ENCODE data around the gene C4orf50.
A peak's percentile ranks its signal among the peaks of the same experiment; 100 is the strongest.

C4orf50 gene

DNA sequence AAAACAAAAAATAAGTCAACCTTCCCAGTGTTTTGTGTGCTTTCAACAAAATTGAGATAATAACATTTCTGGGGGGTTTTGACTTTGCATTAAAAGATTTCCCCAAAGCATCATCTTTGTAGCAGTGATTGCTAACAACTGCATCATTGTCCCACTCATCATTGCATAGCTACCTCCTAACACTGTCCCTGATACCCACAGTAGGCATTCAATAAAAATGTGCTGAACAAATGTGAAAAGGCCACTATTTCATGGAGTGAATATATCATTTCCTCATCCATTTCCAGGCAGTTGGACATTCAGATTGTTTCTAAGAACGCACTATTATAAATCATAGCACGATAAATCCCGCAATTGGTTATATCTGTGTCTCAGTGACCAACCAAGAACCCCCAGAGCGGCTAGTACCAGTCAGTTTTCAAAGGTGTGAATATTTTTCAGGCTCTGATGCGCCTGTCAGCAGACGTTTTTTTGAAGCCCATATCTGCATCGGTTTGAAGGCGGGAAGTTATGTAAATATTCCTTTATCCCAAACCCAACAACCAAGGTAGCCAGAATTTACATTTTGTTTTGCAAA is 89.3 kb downstream of the C4orf50 start:
- no peak overlapping the region for H3K27ac ChIP-seq (replicated peaks)
- no peak for DNase-seq (ENCODE audit: low read depth in 1 of 2, low spot score in 1 of 2)
- H3K27me3 ChIP-seq (ENCODE audit: insufficient read depth, poor library complexity, severe bottlenecking): no peaks in the 10 kb centered on the region
- TF ChIP-seq, protein P1, sequence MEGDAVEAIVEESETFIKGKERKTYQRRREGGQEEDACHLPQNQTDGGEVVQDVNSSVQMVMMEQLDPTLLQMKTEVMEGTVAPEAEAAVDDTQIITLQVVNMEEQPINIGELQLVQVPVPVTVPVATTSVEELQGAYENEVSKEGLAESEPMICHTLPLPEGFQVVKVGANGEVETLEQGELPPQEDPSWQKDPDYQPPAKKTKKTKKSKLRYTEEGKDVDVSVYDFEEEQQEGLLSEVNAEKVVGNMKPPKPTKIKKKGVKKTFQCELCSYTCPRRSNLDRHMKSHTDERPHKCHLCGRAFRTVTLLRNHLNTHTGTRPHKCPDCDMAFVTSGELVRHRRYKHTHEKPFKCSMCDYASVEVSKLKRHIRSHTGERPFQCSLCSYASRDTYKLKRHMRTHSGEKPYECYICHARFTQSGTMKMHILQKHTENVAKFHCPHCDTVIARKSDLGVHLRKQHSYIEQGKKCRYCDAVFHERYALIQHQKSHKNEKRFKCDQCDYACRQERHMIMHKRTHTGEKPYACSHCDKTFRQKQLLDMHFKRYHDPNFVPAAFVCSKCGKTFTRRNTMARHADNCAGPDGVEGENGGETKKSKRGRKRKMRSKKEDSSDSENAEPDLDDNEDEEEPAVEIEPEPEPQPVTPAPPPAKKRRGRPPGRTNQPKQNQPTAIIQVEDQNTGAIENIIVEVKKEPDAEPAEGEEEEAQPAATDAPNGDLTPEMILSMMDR (IDR thresholded peaks at IDR 0.05; ENCODE audit: insufficient read depth, low read length): no peak
- TF ChIP-seq POLR2AphosphoS5 (IDR thresholded peaks at IDR 0.05; ENCODE audit: low read depth): no peak
- TF ChIP-seq GABPA (IDR thresholded peaks at IDR 0.05; ENCODE audit: low read depth): no peak
- TF ChIP-seq, protein P2, sequence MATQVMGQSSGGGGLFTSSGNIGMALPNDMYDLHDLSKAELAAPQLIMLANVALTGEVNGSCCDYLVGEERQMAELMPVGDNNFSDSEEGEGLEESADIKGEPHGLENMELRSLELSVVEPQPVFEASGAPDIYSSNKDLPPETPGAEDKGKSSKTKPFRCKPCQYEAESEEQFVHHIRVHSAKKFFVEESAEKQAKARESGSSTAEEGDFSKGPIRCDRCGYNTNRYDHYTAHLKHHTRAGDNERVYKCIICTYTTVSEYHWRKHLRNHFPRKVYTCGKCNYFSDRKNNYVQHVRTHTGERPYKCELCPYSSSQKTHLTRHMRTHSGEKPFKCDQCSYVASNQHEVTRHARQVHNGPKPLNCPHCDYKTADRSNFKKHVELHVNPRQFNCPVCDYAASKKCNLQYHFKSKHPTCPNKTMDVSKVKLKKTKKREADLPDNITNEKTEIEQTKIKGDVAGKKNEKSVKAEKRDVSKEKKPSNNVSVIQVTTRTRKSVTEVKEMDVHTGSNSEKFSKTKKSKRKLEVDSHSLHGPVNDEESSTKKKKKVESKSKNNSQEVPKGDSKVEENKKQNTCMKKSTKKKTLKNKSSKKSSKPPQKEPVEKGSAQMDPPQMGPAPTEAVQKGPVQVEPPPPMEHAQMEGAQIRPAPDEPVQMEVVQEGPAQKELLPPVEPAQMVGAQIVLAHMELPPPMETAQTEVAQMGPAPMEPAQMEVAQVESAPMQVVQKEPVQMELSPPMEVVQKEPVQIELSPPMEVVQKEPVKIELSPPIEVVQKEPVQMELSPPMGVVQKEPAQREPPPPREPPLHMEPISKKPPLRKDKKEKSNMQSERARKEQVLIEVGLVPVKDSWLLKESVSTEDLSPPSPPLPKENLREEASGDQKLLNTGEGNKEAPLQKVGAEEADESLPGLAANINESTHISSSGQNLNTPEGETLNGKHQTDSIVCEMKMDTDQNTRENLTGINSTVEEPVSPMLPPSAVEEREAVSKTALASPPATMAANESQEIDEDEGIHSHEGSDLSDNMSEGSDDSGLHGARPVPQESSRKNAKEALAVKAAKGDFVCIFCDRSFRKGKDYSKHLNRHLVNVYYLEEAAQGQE (IDR thresholded peaks at IDR 0.05; ENCODE audit: insufficient replicate concordance, low read depth): no peak
- no peak for TF ChIP-seq SPI1 (IDR thresholded peaks at IDR 0.05; ENCODE audit: borderline replicate concordance, low read depth)
- H3K4me3 ChIP-seq (replicated peaks; ENCODE audit: insufficient read depth, low read length): no peak overlapping the region

DNA sequence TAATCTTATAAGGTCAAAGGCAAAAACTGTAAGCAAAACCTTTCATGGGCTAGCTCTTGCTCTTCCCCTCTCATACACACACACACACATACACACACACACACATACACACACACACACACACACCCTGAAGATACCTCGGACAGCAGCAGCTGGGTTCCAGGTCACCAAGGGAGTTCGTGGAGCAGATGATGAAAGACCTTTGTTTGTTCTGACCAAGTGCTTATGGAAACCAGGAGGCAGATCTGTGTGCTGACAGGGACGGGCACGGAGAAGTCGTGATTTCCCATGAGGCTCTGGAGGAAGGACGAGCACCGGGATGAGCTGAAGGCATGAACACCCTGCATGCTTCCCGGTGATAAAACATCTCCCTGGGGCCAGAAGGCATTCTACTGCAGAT is 90.0 kb downstream of the C4orf50 start:
- DNase-seq (ENCODE audit: low read depth in 1 of 2, low spot score in 1 of 2): no peak
- no peak overlapping the region for H3K27ac ChIP-seq (replicated peaks)
- no peak for TF ChIP-seq POLR2AphosphoS5 (IDR thresholded peaks at IDR 0.05; ENCODE audit: low read depth)
- TF ChIP-seq SPI1 (IDR thresholded peaks at IDR 0.05; ENCODE audit: borderline replicate concordance, low read depth): no peak
- no peak for TF ChIP-seq GABPA (IDR thresholded peaks at IDR 0.05; ENCODE audit: low read depth)
- TF ChIP-seq, protein P1 (IDR thresholded peaks at IDR 0.05; ENCODE audit: insufficient read depth, low read length): no peak
- TF ChIP-seq, protein P2 (IDR thresholded peaks at IDR 0.05; ENCODE audit: insufficient replicate concordance, low read depth): peak; percentile 21
- H3K27me3 ChIP-seq (ENCODE audit: insufficient read depth, poor library complexity, severe bottlenecking): no peaks in the 10 kb centered on the region
- no peak overlapping the region for H3K4me3 ChIP-seq (replicated peaks; ENCODE audit: insufficient read depth, low read length)

DNA sequence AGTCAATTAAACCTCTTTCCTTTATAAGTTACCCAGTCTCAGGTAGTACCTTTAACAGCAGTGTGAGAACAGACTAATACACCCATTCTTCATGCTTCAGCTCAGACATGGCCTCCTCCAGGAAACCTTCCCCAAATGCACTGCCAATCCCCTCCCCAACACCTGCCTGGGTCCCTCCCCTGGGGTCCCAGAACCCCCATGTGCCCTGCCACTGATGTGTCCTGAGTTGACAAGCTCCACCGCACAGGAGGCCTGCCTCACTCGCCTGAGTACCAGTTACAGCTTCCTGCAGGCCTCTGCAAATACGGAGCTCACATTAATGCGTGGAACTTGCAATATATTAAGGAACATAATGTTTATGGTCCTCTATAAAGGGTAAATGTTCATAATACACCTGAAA is 90.5 kb downstream of the C4orf50 start:
- TF ChIP-seq, protein P1 (IDR thresholded peaks at IDR 0.05; ENCODE audit: insufficient read depth, low read length): no peak
- TF ChIP-seq POLR2AphosphoS5 (IDR thresholded peaks at IDR 0.05; ENCODE audit: low read depth) (no peak), SPI1 (IDR thresholded peaks at IDR 0.05; ENCODE audit: borderline replicate concordance, low read depth) (no peak), GABPA (IDR thresholded peaks at IDR 0.05; ENCODE audit: low read depth) (no peak)
- H3K27ac ChIP-seq (replicated peaks): no peak overlapping the region
- no peak overlapping the region for H3K4me3 ChIP-seq (replicated peaks; ENCODE audit: insufficient read depth, low read length)
- DNase-seq (ENCODE audit: low read depth in 1 of 2, low spot score in 1 of 2): no peak
- H3K27me3 ChIP-seq (ENCODE audit: insufficient read depth, poor library complexity, severe bottlenecking): no peaks in the 10 kb centered on the region

DNA sequence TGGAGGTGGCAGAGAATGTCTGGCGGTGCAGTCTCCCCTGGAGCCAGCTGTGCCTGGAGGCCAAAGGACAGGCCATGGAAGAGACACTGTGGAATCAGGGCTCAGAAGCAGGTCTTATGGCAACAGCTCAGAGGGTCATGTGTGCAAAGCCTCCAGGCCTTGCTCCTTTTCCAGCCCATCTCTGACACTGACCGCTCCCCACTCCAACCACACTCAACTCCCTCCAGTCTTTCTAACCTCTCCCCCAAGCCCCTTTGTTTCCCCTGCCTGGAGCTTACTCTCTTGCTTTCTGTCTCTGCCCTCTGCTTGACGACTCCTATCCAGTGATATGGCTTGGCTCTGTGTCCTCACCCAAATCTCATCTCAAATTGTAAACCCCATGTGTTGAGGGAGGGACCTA is 91.1 kb downstream of the C4orf50 start:
- Histone ChIP-seq H3K27ac (replicated peaks) (no peak overlapping the region), H3K4me3 (replicated peaks; ENCODE audit: insufficient read depth, low read length) (no peak overlapping the region), H3K27me3 (ENCODE audit: insufficient read depth, poor library complexity, severe bottlenecking) (no peaks in the 10 kb centered on the region)
- TF ChIP-seq, protein P2 (IDR thresholded peaks at IDR 0.05; ENCODE audit: insufficient replicate concordance, low read depth): no peak
- TF ChIP-seq, protein P1 (IDR thresholded peaks at IDR 0.05; ENCODE audit: insufficient read depth, low read length): no peak
- TF ChIP-seq POLR2AphosphoS5 (IDR thresholded peaks at IDR 0.05; ENCODE audit: low read depth): no peak
- no peak for TF ChIP-seq SPI1 (IDR thresholded peaks at IDR 0.05; ENCODE audit: borderline replicate concordance, low read depth)
- no peak for TF ChIP-seq GABPA (IDR thresholded peaks at IDR 0.05; ENCODE audit: low read depth)
- no peak for DNase-seq (ENCODE audit: low read depth in 1 of 2, low spot score in 1 of 2)
